GM21367 (cell line): ENCODE results near the gene AP4M1.
"Not testable (repeated sequence)": the region's sequence is repeated elsewhere in the genome, so short reads cannot be mapped to it uniquely, and the experiment has no call there.

Experiments used
- ATAC-seq: cut with Tn5 transposase; IDR thresholded peaks from one replicate; pipeline ENCODE4 v1.9.1; 2021; ENCODE audit not compliant: unreplicated experiment

The AP4M1 gene

DNA sequence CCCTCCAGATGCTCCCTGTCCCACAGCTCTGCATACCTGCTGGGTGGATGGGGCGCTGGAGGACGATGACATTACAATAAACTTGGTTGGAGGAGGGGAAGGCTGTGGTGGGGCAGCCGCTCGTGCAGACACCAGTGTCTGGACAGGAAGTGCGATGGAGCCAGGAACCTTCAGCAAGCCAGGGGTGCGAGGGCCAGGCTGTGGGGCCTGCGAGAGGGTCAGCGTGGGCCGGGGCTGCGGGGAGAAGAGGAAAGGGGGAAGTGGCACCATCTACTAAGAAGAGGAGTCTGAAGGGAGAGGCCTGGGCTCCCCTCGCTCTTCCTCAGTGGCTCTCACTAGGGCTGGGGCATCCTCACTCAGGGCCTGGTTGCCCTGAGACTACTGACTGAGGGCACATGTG, 6.4 kb downstream of the AP4M1 start:
- no peak for ATAC-seq

GRCh38 chr7:100109521-100110163, 8.2 kb downstream of the AP4M1 start:
- ATAC-seq: no peak

- ATAC-seq: no peak
These were observed 9.7 kb downstream of the AP4M1 start for GRCh38 chr7:100111156-100111555.

DNA sequence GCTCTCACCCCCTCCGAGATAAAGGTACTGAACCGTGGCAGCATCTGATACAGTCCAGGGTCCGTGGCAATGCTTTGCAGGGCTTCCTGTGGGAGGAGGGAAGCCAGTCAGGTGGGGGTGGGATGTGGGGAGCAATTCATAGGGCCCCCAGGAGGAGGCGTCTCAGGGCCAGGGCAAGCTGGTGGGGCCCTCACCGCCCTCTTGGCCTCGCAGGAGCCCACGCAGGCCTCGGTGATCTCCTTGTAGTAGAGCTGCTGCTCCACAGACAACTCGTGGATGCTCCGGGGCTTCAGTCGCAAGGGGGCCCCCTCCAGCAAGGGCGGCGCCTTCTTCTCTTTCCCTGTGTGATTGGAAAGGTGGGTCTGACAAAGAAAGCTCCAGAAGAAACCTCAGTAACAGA, 10.5 kb downstream of the AP4M1 start:
- ATAC-seq: no peak

GRCh38 chr7:100115026-100115425, 13.6 kb downstream of the AP4M1 start:
- ATAC-seq: no peak

- no peak for ATAC-seq
These were observed 17.1 kb downstream of the AP4M1 start for GRCh38 chr7:100118388-100119071.

DNA sequence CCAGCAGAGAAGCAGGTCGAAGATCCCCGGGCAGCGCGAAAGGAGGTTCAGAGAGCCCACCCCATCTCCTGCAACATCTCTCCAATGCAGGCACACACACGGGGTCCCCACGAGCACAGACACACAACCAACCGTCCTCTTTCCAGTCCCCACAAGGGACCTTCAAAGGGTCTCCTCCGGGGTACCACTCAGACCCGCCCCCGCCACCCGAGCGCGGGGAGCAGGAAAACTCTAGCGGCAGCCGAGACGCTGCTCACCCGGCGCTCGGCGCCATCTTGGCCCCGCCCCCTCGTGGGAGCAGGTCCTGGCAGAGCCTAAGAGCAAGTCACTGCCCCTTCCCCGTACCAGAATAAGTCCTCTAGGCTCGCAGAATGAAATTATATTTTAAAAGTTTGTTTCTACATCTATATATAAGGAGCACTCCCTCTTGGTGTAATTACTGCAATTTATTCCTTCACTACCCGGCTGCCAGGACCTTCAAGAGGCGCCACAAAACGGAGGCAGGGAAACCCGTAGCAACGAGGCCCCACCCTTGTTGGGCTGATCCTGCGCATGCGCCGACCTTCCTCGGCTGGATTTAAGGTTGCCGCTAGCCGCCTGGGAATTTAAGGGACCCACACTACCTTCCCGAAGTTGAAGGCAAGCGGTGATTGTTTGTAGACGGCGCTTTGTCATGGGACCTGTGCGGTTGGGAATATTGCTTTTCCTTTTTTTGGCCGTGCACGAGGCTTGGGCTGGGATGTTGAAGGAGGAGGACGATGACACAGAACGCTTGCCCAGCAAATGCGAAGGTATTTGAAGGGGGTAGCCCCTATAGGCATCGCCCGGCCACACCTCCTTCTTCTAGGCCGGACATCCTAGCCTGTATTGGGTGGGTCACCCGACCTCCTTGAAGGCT, 17.9 kb downstream of the AP4M1 start, which contains the start of the genes CNPY4 and TAF6:
TSS of gene CNPY4 (plus strand) at position 563 of the 898 bp plus-strand sequence. CDS start at position 674, 111 bp downstream.
TSS of gene TAF6 (minus strand) at position 287 of the 898 bp plus-strand sequence. CDS start 5,149 bp downstream, outside the sequence.
- peak; percentile 55 for ATAC-seq

DNA sequence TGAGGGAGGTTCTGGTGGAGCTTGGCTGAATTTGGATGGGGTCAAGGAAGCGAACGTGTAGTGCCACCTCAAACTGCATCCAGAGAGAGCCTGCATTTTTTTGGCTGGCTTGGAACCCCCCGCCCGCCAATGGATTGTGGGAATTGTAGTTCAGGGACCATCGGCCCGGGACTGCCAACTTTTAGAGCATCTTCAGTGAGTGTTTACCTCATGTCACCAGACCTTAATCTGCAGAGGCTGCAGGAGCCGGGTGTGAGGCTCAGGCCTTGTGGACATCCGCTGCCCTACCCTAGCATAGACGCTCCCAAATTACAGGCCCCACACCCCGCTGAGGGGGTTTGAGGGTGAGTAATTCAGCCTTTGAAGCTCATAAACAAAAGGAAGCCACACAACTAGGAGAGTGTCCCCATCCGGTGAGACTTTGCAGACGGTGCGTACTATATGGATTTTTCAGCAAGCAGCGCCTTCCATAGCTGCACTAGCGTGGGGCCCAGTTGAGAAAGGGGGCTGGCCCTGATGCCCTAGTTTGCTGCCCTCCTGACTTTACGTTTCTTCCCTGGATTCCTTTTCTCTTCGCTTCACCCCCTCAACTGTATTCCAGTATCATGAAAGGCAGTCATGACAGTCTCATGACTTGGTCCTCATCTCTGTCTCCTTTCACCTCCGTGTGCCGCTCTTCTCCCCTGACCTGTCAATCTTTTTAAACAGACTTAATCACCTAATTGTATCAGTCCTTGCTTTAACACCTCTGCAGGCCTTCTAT, 18.7 kb downstream of the AP4M1 start:
- peak; percentile 19 for ATAC-seq

DNA sequence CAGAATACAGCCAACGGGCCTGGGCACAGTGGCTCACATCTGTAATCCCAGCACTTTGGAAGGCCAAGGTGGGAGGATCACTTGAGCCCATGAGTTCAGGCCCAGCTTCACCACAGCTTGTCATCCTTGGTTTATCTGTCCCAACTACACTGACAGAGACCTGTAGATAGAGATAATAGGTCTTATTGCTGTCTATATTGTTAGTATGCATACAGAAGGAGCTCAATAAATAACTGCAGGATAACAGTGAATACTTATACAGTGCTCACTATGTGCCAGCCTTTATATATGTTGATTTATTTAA, 19.2 kb downstream of the AP4M1 start:
- no peak for ATAC-seq

DNA sequence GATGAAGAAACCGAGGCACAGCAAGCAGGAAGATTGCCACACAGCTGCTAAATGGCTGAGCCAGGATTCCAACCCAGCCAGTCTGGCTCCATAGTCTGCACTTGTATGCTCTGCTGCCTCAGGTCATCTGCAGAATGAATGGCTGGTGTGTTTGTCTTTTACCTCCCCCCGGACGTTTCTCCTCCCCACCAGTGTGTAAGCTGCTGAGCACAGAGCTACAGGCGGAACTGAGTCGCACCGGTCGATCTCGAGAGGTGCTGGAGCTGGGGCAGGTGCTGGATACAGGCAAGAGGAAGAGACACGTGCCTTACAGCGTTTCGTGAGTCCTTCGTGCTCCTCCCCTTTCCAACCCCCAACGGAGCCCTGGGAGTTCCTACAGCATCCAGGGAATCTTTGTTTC, 20.6 kb downstream of the AP4M1 start:
- ATAC-seq: no peak

DNA sequence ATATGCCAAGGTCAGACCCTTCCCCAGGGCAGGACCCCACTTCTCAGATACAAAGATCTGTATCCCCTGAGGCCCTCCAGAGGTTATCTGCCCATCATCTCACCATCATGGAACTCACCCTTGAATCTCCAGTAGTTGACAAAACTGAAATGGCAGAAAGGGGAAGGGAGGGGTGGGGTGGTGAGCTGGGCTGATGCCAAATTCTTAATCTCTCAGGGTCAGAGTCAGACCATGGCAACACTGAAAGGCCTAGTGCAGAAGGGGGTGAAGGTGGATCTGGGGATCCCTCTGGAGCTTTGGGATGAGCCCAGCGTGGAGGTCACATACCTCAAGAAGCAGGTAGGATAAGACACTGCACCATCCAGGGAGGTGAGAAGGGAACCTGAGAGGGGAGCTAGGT, 21.1 kb downstream of the AP4M1 start:
- no peak for ATAC-seq

DNA sequence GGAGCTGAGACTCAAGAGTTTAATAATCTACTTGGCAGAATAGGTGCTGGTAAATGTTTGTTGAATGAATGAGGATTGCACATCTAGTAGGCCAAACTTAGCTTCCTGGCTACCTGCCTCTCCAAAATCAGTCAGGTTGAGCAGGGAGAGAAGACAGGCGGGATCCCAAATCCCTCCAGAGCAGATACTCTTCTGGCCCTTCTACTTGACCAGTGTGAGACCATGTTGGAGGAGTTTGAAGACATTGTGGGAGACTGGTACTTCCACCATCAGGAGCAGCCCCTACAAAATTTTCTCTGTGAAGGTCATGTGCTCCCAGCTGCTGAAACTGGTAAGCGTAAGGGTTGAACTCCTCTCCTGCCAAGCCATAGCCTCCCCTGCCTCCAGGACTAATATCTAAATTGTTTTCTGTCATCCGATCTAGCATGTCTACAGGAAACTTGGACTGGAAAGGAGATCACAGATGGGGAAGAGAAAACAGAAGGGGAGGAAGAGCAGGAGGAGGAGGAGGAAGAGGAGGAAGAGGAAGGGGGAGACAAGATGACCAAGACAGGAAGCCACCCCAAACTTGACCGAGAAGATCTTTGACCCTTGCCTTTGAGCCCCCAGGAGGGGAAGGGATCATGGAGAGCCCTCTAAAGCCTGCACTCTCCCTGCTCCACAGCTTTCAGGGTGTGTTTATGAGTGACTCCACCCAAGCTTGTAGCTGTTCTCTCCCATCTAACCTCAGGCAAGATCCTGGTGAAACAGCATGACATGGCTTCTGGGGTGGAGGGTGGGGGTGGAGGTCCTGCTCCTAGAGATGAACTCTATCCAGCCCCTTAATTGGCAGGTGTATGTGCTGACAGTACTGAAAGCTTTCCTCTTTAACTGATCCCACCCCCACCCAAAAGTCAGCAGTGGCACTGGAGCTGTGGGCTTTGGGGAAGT, 23.1 kb downstream of the AP4M1 start:
- ATAC-seq: no peak

- peak; percentile 37 for ATAC-seq
These were observed 24.9 kb downstream of the AP4M1 start for GRCh38 chr7:100126239-100126930.

DNA sequence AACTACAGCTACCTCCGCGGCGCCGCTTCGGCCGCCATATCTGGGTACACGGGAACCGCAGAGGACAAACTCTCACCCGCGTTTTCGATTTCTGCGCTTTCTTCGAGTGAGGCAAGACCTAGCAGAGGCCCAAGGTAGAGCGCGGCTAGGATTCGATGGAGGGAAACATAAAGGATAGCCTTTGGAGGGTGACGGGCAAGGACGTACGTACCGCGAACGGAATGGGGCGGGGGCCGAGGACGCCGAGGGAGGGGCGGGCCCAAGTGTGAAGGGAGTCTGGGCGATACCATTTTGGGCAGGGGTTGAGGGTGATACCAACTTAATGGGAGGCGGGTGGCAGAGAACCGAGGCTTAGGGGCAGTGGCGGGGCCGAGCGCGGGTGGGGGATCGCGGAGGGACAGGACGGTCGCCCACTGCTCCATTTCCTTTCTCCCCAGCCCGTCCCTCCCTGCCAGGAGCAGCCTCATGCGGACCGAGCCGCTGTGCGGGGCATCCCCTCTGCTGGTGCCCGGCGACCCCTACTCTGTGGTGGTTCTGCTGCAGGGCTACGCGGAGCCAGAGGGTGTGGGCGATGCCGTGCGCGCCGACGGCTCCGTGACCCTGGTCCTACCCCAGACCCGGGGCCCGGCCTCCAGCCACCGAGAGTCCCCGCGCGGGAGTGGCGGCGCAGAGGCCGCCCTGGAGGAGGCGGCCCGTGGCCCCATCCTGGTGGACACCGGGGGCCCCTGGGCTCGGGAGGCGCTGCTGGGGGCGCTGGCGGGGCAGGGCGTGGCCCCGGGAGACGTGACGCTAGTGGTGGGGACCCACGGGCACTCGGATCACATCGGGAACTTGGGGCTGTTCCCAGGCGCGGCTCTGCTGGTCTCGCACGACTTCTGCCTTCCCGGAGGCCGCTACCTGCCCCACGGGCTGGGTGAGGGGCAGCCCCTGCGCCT, 25.8 kb downstream of the AP4M1 start, which contains the start of gene MBLAC1:
TSS of gene MBLAC1 (plus strand) at position 37 of the 935 bp plus-strand sequence. CDS start at position 466, 429 bp downstream.
- ATAC-seq: peak; percentile 48

- ATAC-seq: no peak
These were observed 26.6 kb downstream of the AP4M1 start for GRCh38 chr7:100127866-100128636.

- no peak for ATAC-seq
These were observed 27.2 kb downstream of the AP4M1 start for GRCh38 chr7:100128637-100128963.

DNA sequence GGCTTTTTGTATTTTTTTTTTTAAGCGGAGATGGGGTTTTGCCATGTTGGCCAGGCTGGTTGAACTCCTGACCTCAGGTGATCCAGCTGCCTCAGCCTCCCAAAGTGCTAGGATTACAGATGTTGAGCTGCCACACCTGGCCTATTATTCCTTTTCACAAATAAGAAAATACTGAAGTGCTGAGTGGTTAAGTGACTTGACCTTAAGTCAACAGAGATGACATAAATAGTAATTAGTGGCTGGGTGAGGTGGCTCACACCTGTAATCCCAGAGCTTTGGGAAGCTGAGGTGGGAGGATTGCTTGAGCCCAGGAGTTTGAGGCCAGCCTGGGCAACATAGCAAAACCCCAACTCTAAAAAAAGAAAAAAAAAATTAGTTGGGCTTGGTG, 28.8 kb downstream of the AP4M1 start:
- not testable (repeated sequence) for ATAC-seq
